PC-3 (cell line): Measurements from ENCODE around the gene RABL6.

ENCODE experiments used
- CTCF ChIP-seq: fragments of 300-600 bp; sonication (generic); conservative IDR thresholded peaks from 2 replicates; pipeline ENCODE4 v1.5.1; 2017; ENCODE audit warnings: antibody characterized with exemption, low read depth, mild to moderate bottlenecking, low read length
- EZH2 ChIP-seq: fragments of 300-600 bp; sonication (generic); IDR thresholded peaks from one replicate; pipeline ENCODE4 v1.6.1; 2017; ENCODE audit warnings: antibody characterized with exemption, mild to moderate bottlenecking, low read length; ENCODE audit not compliant: unreplicated experiment

- TF ChIP-seq CTCF (no peak), EZH2 (no peak)
Measured at GRCh38 chr9:136789523-136789937, 18.2 kb upstream of the RABL6 start.
